IMR-90 (cell line): Measurements from ENCODE around the gene FAM47E. TPM values are rescaled to one million over a fixed set of nuclear protein-coding genes. Genes with fewer than 3 reads are reported as not detected.
A peak's percentile ranks its signal among the peaks of the same experiment; 100 is the strongest.

Experiments used
- ATAC-seq: fragments of 200-7000 bp; cut with Tn5 transposase; 2 replicates; pipeline ENCODE4 v1.9.1; 2020; ENCODE audit warnings: low read depth, mild to moderate bottlenecking, moderate library complexity
- BruUV-seq: library from RNA; stranded (reverse); fragments of 400-500 nt; replicated peaks from 2 replicates; lab custom pipeline; 2021; lab: Mats Ljungman, UMichigan
- CTCF ChIA-PET: fragments of 300-600 bp; formaldehyde crosslinking; extraction: SDS; loops from one replicate; lab custom pipeline; 2021; ENCODE audit warnings: antibody characterized with exemption; lab: Yijun Ruan, JAX
- POLR2A ChIA-PET: fragments of 300-600 bp; sonication (Branson Sonifier 250); formaldehyde crosslinking; loops from one replicate; lab custom pipeline; 2022; ENCODE audit warnings: antibody characterized with exemption; ENCODE audit not compliant: unreplicated experiment; lab: Charles Lee
- DNase-seq: peaks from one replicate; pipeline ENCODE4 v3.0.0; 2013
- H2AFZ ChIP-seq: replicated peaks from 2 replicates; pipeline ENCODE3; 2013; ENCODE audit warnings: low read length, mild to moderate bottlenecking; ENCODE audit not compliant: poor library complexity
- H2AK5ac ChIP-seq: 2 replicates; pipeline ENCODE4 v1.6.1; 2013; ENCODE audit warnings: low read depth, low read length, inconsistent platforms
- H2AK9ac ChIP-seq: replicated peaks from 2 replicates; pipeline ENCODE3; 2013; ENCODE audit warnings: mild to moderate bottlenecking, low read depth, low read length, moderate library complexity; ENCODE audit not compliant: poor library complexity
- H2BK120ac ChIP-seq: 2 replicates; pipeline ENCODE4 v1.6.1; 2013; ENCODE audit warnings: low read depth, low read length, inconsistent platforms
- H2BK15ac ChIP-seq: 3 replicates; pipeline ENCODE4 v1.6.1; 2013; ENCODE audit warnings: low read depth, low read length, inconsistent platforms
- H2BK20ac ChIP-seq: 2 replicates; pipeline ENCODE4 v1.6.1; 2013; ENCODE audit warnings: low read depth, mild to moderate bottlenecking, inconsistent platforms, low read length, moderate library complexity
- H2BK5ac ChIP-seq: 2 replicates; pipeline ENCODE4 v1.6.1; 2013; ENCODE audit warnings: mild to moderate bottlenecking, low read depth, low read length, inconsistent platforms; ENCODE audit not compliant: poor library complexity, severe bottlenecking
- H3K14ac ChIP-seq: replicated peaks from 2 replicates; pipeline ENCODE4 v1.6.1; 2013; ENCODE audit warnings: low read depth, low read length, inconsistent platforms
- H3K18ac ChIP-seq: 2 replicates; pipeline ENCODE4 v1.6.1; 2013; ENCODE audit warnings: low read depth, low read length, control low read depth
- H3K23ac ChIP-seq: 2 replicates; pipeline ENCODE4 v1.6.1; 2013; ENCODE audit warnings: low read depth, low read length, inconsistent platforms
- H3K27ac ChIP-seq: 2 replicates; pipeline ENCODE4 v1.5.1; 2013; ENCODE audit warnings: mild to moderate bottlenecking, control low read depth, low read length; ENCODE audit not compliant: insufficient read depth
- H3K27me3 ChIP-seq: 2 replicates; pipeline ENCODE4 v1.6.1; 2013; ENCODE audit warnings: low read length; ENCODE audit not compliant: control insufficient read depth, insufficient read depth
- H3K36me3 ChIP-seq: 2 replicates; pipeline ENCODE4 v1.6.1; 2013; ENCODE audit warnings: low read length, mixed read lengths; ENCODE audit not compliant: control insufficient read depth, insufficient read depth
- H3K4ac ChIP-seq: 2 replicates; pipeline ENCODE4 v1.6.1; 2013; ENCODE audit warnings: low read depth, low read length, inconsistent platforms
- H3K4me1 ChIP-seq: 2 replicates; pipeline ENCODE4 v1.6.1; 2013; ENCODE audit warnings: low read length, mixed read lengths; ENCODE audit not compliant: control insufficient read depth, insufficient read depth
- H3K4me2 ChIP-seq: 2 replicates; pipeline ENCODE4 v1.6.1; 2013; ENCODE audit warnings: low read depth, mild to moderate bottlenecking, control low read depth, low read length, moderate library complexity
- H3K4me3 ChIP-seq: 2 replicates; pipeline ENCODE4 v1.5.1; 2013; ENCODE audit warnings: low read depth, mild to moderate bottlenecking, control low read depth, low read length, moderate library complexity; ENCODE audit not compliant: insufficient read depth
- H3K56ac ChIP-seq: 2 replicates; pipeline ENCODE4 v1.6.1; 2013; ENCODE audit warnings: low read length, inconsistent platforms; ENCODE audit not compliant: insufficient read depth; ENCODE audit errors: extremely low read depth
- H3K79me1 ChIP-seq, 2 experiments: 2 replicates each; pipeline ENCODE4 v1.6.1; 2013; ENCODE audit warnings: low read length in 2 of 2, inconsistent platforms in 1 of 2, low read depth in 1 of 2
- H3K9ac ChIP-seq: 2 replicates; pipeline ENCODE4 v1.6.1; 2013; ENCODE audit warnings: low read depth, low read length, control low read depth
- H3K9me1 ChIP-seq: 2 replicates; pipeline ENCODE4 v1.6.1; 2013; ENCODE audit warnings: low read length, inconsistent platforms; ENCODE audit not compliant: insufficient read depth
- H3K9me3 ChIP-seq: 2 replicates; pipeline ENCODE4 v1.6.1; 2013; ENCODE audit warnings: low read length; ENCODE audit not compliant: control insufficient read depth, insufficient read depth
- H4K20me1 ChIP-seq: 2 replicates; pipeline ENCODE4 v1.6.1; 2013; ENCODE audit warnings: low read length, inconsistent platforms; ENCODE audit not compliant: insufficient read depth
- H4K5ac ChIP-seq: 2 replicates; pipeline ENCODE4 v1.6.1; 2013; ENCODE audit warnings: mild to moderate bottlenecking, low read depth, low read length, control low read depth
- H4K8ac ChIP-seq, 2 experiments: 2 replicates each; pipeline ENCODE4 v1.6.1; 2013; ENCODE audit warnings: low read depth in 2 of 2, low read length in 2 of 2, control low read depth in 1 of 2, inconsistent platforms in 1 of 2
- H4K91ac ChIP-seq: 2 replicates; pipeline ENCODE4 v1.6.1; 2013; ENCODE audit warnings: low read depth, low read length, inconsistent platforms; ENCODE audit not compliant: insufficient read depth
- CEBPB ChIP-seq: IDR thresholded peaks from 2 replicates; pipeline ENCODE4 v1.6.1; 2012; ENCODE audit warnings: low read depth, low read length, improper control_type of control experiment
- MAFK ChIP-seq: IDR thresholded peaks from 2 replicates; pipeline ENCODE4 v1.6.1; 2012; ENCODE audit warnings: low read depth, low read length, improper control_type of control experiment
- SMC3 ChIP-seq: fragments of 150-350 bp; IDR thresholded peaks from 2 replicates; pipeline ENCODE4 v1.6.1; 2016; ENCODE audit warnings: low read depth, mild to moderate bottlenecking, antibody characterized with exemption, low read length, moderate library complexity
- WGBS, 2 experiments: methylation state at CpG; one replicate each; pipeline versions ENCODE4 v1.1.5 to v1.1.7; 2013; ENCODE audit warnings: missing lambda C conversion rate in 2 of 2; ENCODE audit not compliant: insufficient read length in 1 of 2; ENCODE audit errors: extremely low coverage in 2 of 2; 5-methylcytosine and 5-hydroxymethylcytosine counted together
- dilution Hi-C: fragments of 300-500 bp; cut with HindIII; formaldehyde crosslinking; loops from one replicate; pipeline ENCODE4 v1.14.3; 2018; ENCODE audit warnings: low sequenced_read_pairs; ENCODE audit not compliant: unreplicated experiment
- in situ Hi-C: fragments of 300-500 bp; cut with MboI; formaldehyde crosslinking; loops from 3 replicates; pipeline ENCODE4 v1.14.3; 2019; ENCODE audit warnings: low sequenced_read_pairs, inconsistent platforms, mixed read lengths
- intact Hi-C: fragments of 100-400 bp; cut with micrococcal nuclease; formaldehyde crosslinking; loops from 2 replicates; pipeline ENCODE4 v1.10.0; 2022
- polyA plus RNA-seq, 3 experiments: library from polyadenylated mRNA; depleted of rRNA; stranded (reverse); fragments of >200 nt; gene quantifications; 2 replicates each; pipeline ENCODE4 v1.2.3, GENCODE V29; 2012; ENCODE audit warnings: low replicate concordance in 1 of 3
- total RNA-seq: library from RNA; depleted of rRNA; stranded (reverse); fragments of >200 nt; gene quantifications from 2 replicates; pipeline ENCODE4 v1.2.3, GENCODE V29; 2012

The FAM47E gene
- total and polyA plus RNA-seq, 2 of the 4 experiments (the other 2 are of a cell fraction), result 0.05 TPM; not detected in 1

- TF ChIP-seq CEBPB, result no peak
These were observed 19.0 kb downstream of the FAM47E start (continued) for GRCh38 chr4:76270244-76271175.

GRCh38 chr4:76271248-76271647 is 19.7 kb downstream of the FAM47E start:
- CTCF ChIA-PET, result no interaction called here
- H3K9me1 ChIP-seq, result no peaks in the 10 kb centered on the region
- TF ChIP-seq SMC3, result no peak
- TF ChIP-seq MAFK, result peak; percentile 94
- no peaks in the 10 kb centered on the region for H3K36me3 ChIP-seq
- H2BK120ac ChIP-seq, result no peak overlapping the region
- in situ Hi-C loops, result no loop called here
- H3K56ac ChIP-seq, result no peak overlapping the region
- no peak overlapping the region for H3K27ac ChIP-seq
- H3K79me1 ChIP-seq, result no peaks in the 10 kb centered on the region
- no peak overlapping the region for H2BK20ac ChIP-seq
- POLR2A ChIA-PET, result no interaction called here
- no peak overlapping the region for H2AFZ ChIP-seq
- intact Hi-C loops, result no loop called here
- no peak for DNase-seq
- H3K4me1 ChIP-seq, result no peaks in the 10 kb centered on the region
- no peak overlapping the region for H4K5ac ChIP-seq
- no peak overlapping the region for H4K91ac ChIP-seq
- no peaks in the 10 kb centered on the region for H3K9me3 ChIP-seq
- 85% methylated on average over 4 of the region's 6 CpGs; no CpG with 5 or more reads in 1 of the 2 experiments for WGBS, 2 experiments
- H2BK15ac ChIP-seq, result no peak overlapping the region
- H3K14ac ChIP-seq, result no peak overlapping the region
- H2AK9ac ChIP-seq, result no peak overlapping the region
- H3K18ac ChIP-seq, result no peak overlapping the region
- H2AK5ac ChIP-seq, result no peak overlapping the region
- no peak overlapping the region for H3K4me2 ChIP-seq
- no peak overlapping the region for H2BK5ac ChIP-seq
- no peaks in the 10 kb centered on the region for H4K20me1 ChIP-seq
- no peak overlapping the region for H3K23ac ChIP-seq
- no peak overlapping the region for H4K8ac ChIP-seq
- H3K4me3 ChIP-seq, result no peak overlapping the region
- peaks cover 42% of the 10 kb centered on the region for H3K27me3 ChIP-seq
- dilution Hi-C loops, result no loop called here
- H3K9ac ChIP-seq, result no peak overlapping the region
- ATAC-seq, result no peak
- H3K4ac ChIP-seq, result no peak overlapping the region
- no TSS peak for BruUV-seq
